H7 (cell line): Measurements from ENCODE around the gene LONP2. TPM values are rescaled to one million over a fixed set of nuclear protein-coding genes. Genes with fewer than 3 reads are reported as not detected.

Source experiments
- DNase-seq: peaks from one replicate; pipeline ENCODE4 v3.0.0; 2012
- H3K27me3 ChIP-seq: 2 replicates; pipeline ENCODE4 v1.6.0; 2011; ENCODE audit warnings: mild to moderate bottlenecking, low read length; ENCODE audit not compliant: control insufficient read depth, insufficient read depth
- H3K36me3 ChIP-seq: replicated peaks from 2 replicates; pipeline ENCODE4 v1.5.1; 2011; ENCODE audit warnings: low read length; ENCODE audit not compliant: control insufficient read depth, insufficient read depth
- H3K4me3 ChIP-seq: 2 replicates; pipeline ENCODE4 v1.5.1; 2011; ENCODE audit warnings: low read depth, mild to moderate bottlenecking, control low read depth, low read length, moderate library complexity; ENCODE audit not compliant: insufficient read depth
- total RNA-seq: library from RNA; depleted of rRNA; stranded (reverse); fragments of >200 nt; shearing (Covaris generic); gene quantifications from 2 replicates; pipeline ENCODE4 v1.2.3, GENCODE V29; 2014

LONP2 gene
- total RNA-seq, 1 experiment from 2014 or later: 26.4 TPM

DNA sequence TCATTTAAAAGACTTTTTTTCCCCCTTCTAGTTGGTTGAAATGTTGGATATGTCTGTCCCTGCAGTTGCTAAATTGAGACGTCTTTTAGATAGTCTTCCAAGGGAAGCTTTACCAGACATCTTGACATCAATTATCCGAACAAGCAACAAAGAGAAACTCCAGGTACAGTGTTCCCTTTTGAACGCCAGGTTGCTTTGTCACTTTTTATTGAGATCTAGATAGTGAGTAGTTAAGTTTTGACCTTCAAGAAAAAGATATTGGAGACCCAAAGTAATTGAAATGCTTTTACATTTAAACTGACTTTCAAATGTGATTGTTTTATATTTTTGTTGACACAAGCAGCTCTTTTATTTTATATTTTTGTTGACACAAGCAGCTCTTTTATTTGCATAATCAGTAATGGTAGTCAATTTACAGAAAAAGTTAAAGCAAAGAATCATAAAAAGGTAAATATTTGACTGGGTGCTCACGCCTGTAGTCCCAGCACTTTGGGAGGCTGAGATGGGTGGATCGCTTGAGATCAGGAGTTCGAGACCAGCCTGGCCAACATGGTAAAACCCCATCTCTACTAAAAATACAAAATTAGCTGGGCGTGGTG, 12.6 kb downstream of the LONP2 start:
- H3K27me3 ChIP-seq: no peaks in the 10 kb centered on the region
- DNase-seq: no peak
- peaks cover 1% of the 10 kb centered on the region; the same call in 1 of the 2 replicates for H3K36me3 ChIP-seq
- H3K4me3 ChIP-seq: no peak overlapping the region

GRCh38 chr16:48261569-48261968, 17.5 kb downstream of the LONP2 start:
- DNase-seq: no peak
- H3K4me3 ChIP-seq: no peak overlapping the region
- H3K27me3 ChIP-seq: no peaks in the 10 kb centered on the region
- peaks cover 1% of the 10 kb centered on the region for H3K36me3 ChIP-seq

GRCh38 chr16:48262631-48263030, 18.5 kb downstream of the LONP2 start:
- Histone ChIP-seq H3K36me3 (peaks cover 1% of the 10 kb centered on the region), H3K4me3 (no peak overlapping the region), H3K27me3 (no peaks in the 10 kb centered on the region)
- DNase-seq: no peak

- DNase-seq: no peak
- peaks cover 3% of the 10 kb centered on the region for H3K36me3 ChIP-seq
- H3K27me3 ChIP-seq: no peaks in the 10 kb centered on the region
- H3K4me3 ChIP-seq: no peak overlapping the region
Measured at GRCh38 chr16:48269011-48269410, 24.9 kb downstream of the LONP2 start.

DNA sequence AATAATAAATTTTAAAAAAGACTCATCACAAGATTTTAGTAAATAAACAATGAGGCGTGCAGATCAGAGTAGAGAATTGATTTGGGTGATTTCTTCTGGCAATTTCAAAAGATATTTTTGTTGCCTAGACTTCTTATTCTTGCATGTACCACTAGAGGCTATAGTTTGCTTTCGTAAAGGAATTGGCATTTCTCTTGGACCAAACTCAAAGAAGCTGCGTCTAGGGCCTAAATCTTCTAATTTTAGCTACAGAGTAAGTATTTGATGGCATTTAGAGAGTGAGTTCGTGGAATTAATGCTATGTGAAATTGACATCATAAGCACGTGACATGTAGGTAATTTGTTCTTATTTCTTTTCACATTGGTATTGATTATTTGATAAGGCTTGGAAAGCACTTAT, 27.6 kb downstream of the LONP2 start:
- no peaks in the 10 kb centered on the region for H3K27me3 ChIP-seq
- no peak for DNase-seq
- peaks cover 3% of the 10 kb centered on the region for H3K36me3 ChIP-seq
- H3K4me3 ChIP-seq: no peak overlapping the region

- Histone ChIP-seq H3K36me3 (peaks cover 3% of the 10 kb centered on the region), H3K4me3 (no peak overlapping the region)
- no peak for DNase-seq
Measured at GRCh38 chr16:48272837-48273421, 28.8 kb downstream of the LONP2 start.

DNA sequence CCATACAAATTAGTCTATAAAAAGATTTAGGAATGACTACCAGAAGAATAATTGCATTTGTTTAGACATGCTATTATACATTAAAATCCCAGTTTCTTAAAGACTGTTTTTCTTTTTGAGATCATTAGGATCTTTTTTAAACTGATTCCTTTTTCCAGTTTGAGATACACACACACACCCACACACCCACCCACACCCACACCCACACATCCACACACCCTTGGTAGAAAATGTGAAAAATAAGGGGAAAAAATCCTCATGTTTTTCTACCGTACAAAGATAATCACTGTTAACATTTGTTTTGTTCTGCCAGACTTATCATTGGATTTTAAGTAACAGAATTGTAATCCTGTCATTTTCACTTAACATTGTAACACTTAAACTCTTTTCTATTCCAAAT, 30.4 kb downstream of the LONP2 start:
- Histone ChIP-seq H3K36me3 (peaks cover 3% of the 10 kb centered on the region), H3K27me3 (no peaks in the 10 kb centered on the region), H3K4me3 (no peak overlapping the region)
- DNase-seq: no peak

More at GRCh38 chr16:48272837-48273421, 28.8 kb downstream of the LONP2 start:
- no peaks in the 10 kb centered on the region for H3K27me3 ChIP-seq

DNA sequence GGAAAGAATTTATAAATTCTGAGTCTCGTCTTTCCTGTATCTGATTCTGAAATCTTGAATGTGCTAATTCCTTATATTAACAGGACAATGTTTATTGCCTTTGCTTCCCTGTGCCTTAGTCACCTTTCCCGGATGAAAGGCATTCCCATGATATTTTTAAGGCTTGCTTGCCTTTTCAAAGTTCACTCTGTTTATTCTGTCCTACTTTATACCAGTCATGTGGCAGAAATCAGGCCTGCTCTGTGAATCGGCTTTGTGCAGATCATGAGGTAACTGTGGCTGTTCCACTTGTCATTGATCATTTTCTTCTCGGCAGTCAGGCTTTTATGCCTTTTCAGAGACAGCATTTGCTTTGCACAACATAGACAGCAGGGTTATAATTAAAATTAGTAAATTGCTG, 32.0 kb downstream of the LONP2 start:
- no peak for DNase-seq
- peaks cover under 1% of the 10 kb centered on the region for H3K36me3 ChIP-seq
- no peaks in the 10 kb centered on the region for H3K27me3 ChIP-seq
- no peak overlapping the region for H3K4me3 ChIP-seq

DNA sequence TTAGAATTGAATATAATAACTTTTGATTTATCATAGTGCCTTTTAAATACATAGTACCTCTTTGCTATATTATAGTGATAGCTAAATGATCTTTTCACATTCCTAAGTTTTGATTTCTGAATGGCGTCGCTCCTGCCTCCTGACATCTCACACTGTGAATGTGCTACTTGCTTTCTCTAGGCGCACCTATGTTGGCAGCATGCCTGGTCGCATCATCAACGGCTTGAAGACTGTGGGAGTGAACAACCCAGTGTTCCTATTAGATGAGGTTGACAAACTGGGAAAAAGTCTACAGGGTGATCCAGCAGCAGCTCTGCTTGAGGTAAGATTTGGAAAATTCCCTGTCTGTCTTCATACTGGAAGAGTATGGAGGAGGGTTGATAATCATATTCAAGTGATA, 33.1 kb downstream of the LONP2 start:
- no peaks in the 10 kb centered on the region for H3K27me3 ChIP-seq
- no peak overlapping the region for H3K4me3 ChIP-seq
- DNase-seq: no peak

DNA sequence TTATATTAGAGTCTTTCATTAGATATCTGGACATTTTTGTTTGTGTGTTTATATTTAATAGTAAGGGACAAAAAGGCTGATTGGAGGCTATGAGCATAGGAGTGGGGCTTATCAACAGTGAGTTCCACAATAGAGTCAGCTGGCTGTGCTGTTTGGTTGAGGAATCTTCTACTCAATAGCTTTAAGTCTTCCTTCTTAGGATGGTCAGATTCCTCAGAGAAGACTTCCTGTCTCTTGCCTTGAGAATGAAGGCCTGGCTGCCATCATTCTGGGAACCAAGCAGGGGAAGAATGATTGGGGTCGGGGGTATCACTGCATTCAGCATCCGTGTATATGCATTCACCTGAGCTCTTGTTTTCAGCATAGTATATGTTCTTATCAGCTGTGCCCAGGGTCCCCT, 35.1 kb downstream of the LONP2 start:
- Histone ChIP-seq H3K36me3 (no peaks in the 10 kb centered on the region), H3K4me3 (no peak overlapping the region), H3K27me3 (no peaks in the 10 kb centered on the region)
- no peak for DNase-seq

More for the DNA sequence above, 33.1 kb downstream of the LONP2 start:
- H3K36me3 ChIP-seq: no peaks in the 10 kb centered on the region

DNA sequence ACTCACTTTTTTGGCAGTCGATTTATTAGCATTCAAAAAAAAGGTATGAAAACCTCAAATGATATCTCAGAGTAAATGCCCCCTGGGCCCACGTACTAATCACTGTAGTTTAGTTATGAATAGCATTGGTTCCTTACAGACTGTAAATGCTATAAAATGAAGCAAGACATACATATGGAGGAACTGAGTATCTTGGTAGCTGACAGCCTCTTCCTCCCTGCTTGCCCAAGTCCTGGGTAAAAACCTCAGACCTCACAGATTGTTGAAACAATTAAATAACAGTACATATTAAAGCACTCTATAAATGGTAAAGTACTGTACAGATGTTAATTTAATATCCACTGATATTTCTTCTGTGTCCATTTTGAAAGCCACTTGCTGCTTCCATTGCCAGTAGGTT, 36.4 kb downstream of the LONP2 start:
- no peaks in the 10 kb centered on the region for H3K27me3 ChIP-seq
- no peak overlapping the region for H3K4me3 ChIP-seq
- H3K36me3 ChIP-seq: no peaks in the 10 kb centered on the region
- DNase-seq: no peak

DNA sequence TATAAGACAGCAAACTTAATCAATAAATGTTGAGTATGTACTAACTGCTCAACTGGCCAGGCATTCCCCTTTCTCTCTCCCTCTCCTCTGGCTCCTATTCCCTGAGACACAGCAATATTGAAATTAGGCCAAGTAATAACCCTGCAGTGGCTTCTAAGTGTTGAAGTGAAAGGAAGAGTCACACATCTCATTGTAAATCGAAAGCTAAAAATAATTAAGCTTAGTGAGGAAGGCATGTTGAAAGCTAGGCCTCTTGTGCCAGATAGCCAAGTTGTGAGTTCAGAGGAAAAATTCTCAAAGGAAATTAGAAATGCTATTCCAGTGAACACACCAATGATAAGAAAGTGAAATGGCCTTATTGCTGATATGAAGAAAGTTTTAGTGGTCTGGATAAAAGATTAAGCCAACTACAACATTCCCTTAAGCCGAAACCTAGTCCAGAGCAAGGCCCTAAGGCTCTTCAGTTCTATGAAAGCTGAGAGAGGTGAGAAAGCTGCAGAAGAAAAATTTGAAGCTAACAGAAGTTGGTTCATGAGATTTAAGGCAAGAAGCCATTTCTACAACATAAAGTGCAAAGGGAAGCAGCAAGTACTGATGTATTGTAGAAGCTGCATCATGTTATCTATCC, 38.6 kb downstream of the LONP2 start:
- DNase-seq: no peak
- H3K4me3 ChIP-seq: no peak overlapping the region
- peaks cover 3% of the 10 kb centered on the region for H3K36me3 ChIP-seq
- no peaks in the 10 kb centered on the region for H3K27me3 ChIP-seq

DNA sequence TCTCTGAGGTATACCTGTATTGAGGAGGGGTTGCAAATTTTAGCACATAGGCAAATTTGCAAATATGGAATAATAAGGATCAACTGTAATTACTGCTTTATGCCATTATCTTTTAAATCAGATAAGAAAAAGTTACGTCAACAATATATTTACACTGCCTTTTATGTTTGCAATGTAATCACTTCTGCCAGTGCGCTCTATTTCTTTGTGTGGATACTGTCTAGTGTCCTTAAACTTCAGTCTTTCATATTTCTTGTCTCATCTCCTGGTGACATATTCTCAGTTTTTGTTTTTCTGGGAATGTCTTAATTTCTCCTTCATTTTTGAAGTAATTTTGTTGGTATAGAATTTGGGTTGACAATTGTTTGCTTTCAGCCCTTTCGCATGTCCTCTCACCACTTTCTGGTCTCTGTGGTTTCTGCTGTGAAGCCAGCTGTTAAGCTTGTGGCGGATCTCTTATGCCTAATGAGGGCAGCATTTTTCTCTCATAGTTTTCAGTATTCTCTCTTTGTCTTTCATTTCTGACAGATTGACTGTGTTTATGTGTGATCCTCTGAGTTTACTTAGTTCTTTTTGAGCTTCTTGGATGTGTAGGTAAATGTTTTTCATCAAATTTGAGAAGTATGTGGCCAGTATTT, 40.8 kb downstream of the LONP2 start:
- H3K27me3 ChIP-seq: no peaks in the 10 kb centered on the region
- DNase-seq: no peak
- H3K36me3 ChIP-seq: peaks cover 3% of the 10 kb centered on the region
- no peak overlapping the region for H3K4me3 ChIP-seq

DNA sequence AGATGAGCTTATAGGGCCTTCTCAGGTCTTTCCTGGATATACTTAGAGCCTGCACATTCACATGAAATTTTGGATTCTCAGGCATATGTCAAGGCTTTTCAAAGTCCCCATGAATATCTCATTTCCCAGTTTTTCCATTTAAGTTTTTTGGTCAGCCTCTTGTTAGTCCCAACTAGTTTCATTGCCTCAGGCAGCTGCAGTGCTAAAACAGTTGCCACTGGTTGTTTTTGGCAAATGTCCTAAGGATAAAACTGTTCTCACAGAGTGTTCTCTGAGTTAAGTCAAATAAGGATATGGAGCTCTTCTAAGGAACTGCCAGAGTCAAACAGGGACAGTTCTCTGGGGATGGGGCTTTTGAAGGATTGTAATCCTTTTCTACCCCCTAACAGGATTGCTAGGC, 43.1 kb downstream of the LONP2 start:
- no peak for DNase-seq
- Histone ChIP-seq H3K4me3 (no peak overlapping the region), H3K36me3 (peaks cover 3% of the 10 kb centered on the region), H3K27me3 (no peaks in the 10 kb centered on the region)

DNA sequence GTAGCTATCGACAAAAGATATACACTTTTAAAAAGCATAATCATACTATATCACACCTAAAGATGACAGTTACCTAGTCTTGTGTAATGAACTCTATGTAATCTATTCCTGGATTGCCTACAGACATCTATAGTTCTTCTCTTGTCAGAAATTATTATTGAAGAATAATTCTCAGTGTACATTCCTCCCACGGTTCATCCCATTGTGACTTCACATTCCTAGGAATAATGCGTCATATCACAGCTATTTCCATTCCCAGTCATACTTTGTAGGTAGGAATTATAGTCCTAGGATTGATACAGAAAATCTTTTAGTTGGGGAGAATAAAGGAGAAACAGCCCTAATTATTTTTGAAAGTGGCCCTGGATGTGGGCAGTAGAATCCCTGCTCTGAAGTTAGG, 47.2 kb downstream of the LONP2 start:
- Histone ChIP-seq H3K27me3 (no peaks in the 10 kb centered on the region), H3K36me3 (peaks cover 3% of the 10 kb centered on the region; the same call in 1 of the 2 replicates), H3K4me3 (no peak overlapping the region)
- no peak for DNase-seq
